K562 (cell line): ENCODE results near the gene PDE8B. TPM values are rescaled to one million over a fixed set of nuclear protein-coding genes. Genes with fewer than 3 reads are reported as not detected.

Experiments
- ATAC-seq: fragments of 200-7000 bp; cut with Tn5 transposase; 3 replicates; pipeline ENCODE4 v1.9.1; 2020; ENCODE audit warnings: moderate library complexity
- BruUV-seq: library from RNA; stranded (reverse); fragments of 400-500 nt; replicated peaks from 2 replicates; lab custom pipeline; 2021; lab: Mats Ljungman, UMichigan
- CTCF ChIA-PET: fragments of 300-600 bp; formaldehyde crosslinking; extraction: SDS; loops from one replicate; lab custom pipeline; 2021; ENCODE audit warnings: low intra/inter-chr PET ratio; lab: Yijun Ruan, JAX
- POLR2A ChIA-PET: fragments of 300-600, 350-650 bp; sonication (Branson Sonifier 250); formaldehyde crosslinking; extraction: SDS; loops from one replicate; lab custom pipeline; 2021; ENCODE audit warnings: antibody characterized with exemption, inconsistent platforms; lab: Yijun Ruan, JAX
- DNase-seq, 4 experiments: peaks; one replicate each; pipeline versions ENCODE4 v3.0.0 to v3.0.0-alpha.2; 2011 to 2018; ENCODE audit warnings: low spot score in 3 of 4, mixed read lengths in 3 of 4; ENCODE audit errors: extremely low read depth in 1 of 4
- FAIRE-seq: peaks from 2 replicates; lab custom pipeline; 2011; peaks lifted over from hg19 to GRCh38; lab: Jason Lieb, UNC
- H2AFZ ChIP-seq: 2 replicates; pipeline ENCODE4 v1.6.0; 2011; ENCODE audit warnings: low read depth, low read length, control low read depth, inconsistent platforms
- H3K27ac ChIP-seq: fragments of 200-600 bp; 3 replicates; pipeline ENCODE4 v1.8.0; 2011; ENCODE audit warnings: low read depth, mild to moderate bottlenecking, control low read depth, inconsistent platforms, low read length, moderate library complexity, mixed read lengths; ENCODE audit errors: extremely low read depth
- H3K27me3 ChIP-seq, 2 experiments: fragments of 300-600 bp in 1 of 2; 2 replicates in 1 of 2; 3 replicates in 1 of 2; pipeline versions ENCODE4 v1.6.0 to v1.8.0; 2011; ENCODE audit warnings: inconsistent platforms in 2 of 2, low read length in 2 of 2, mild to moderate bottlenecking in 1 of 2, mixed read lengths in 1 of 2, moderate library complexity in 1 of 2; ENCODE audit not compliant: control insufficient read depth in 2 of 2, insufficient read depth in 2 of 2
- H3K36me3 ChIP-seq: fragments of 300-600 bp; 3 replicates; pipeline ENCODE4 v1.8.0; 2011; ENCODE audit warnings: mild to moderate bottlenecking, low read length, inconsistent platforms; ENCODE audit not compliant: control insufficient read depth, insufficient read depth
- H3K4me1 ChIP-seq, 2 experiments: fragments of 200-600 bp in 1 of 2; replicated peaks in 1 of 2; 2 replicates in 1 of 2; 3 replicates in 1 of 2; pipeline versions ENCODE4 v1.5.1 to v1.8.0; 2011; ENCODE audit warnings: inconsistent platforms in 2 of 2, low read length in 2 of 2, mild to moderate bottlenecking in 1 of 2, mixed read lengths in 1 of 2, moderate library complexity in 1 of 2; ENCODE audit not compliant: control insufficient read depth in 2 of 2, insufficient read depth in 2 of 2
- H3K4me2 ChIP-seq: 2 replicates; pipeline ENCODE4 v1.6.1; 2011; ENCODE audit warnings: low read length, control low read depth, inconsistent platforms, mixed read lengths; ENCODE audit not compliant: insufficient read depth
- H3K4me3 ChIP-seq: fragments of 200-600 bp; sonication (generic), shearing (Covaris generic); 2 replicates; pipeline ENCODE4 v1.5.1; 2016; ENCODE audit warnings: control low read depth, inconsistent platforms
- H3K79me2 ChIP-seq: fragments of 200-600 bp; 3 replicates; pipeline ENCODE4 v1.8.0; 2011; ENCODE audit warnings: low read length, inconsistent platforms; ENCODE audit not compliant: control insufficient read depth, insufficient read depth
- H3K9ac ChIP-seq, 2 experiments: 2 replicates each; pipeline versions ENCODE4 v1.6.0 to v1.6.1; 2011; ENCODE audit warnings: low read depth in 2 of 2, low read length in 2 of 2, control low read depth in 1 of 2, inconsistent platforms in 1 of 2, mild to moderate bottlenecking in 1 of 2, mixed read lengths in 1 of 2; ENCODE audit not compliant: insufficient read depth in 1 of 2
- H3K9me1 ChIP-seq: one replicate; pipeline ENCODE4 v1.6.0; 2011; ENCODE audit warnings: inconsistent platforms, mild to moderate bottlenecking, low read length, moderate library complexity; ENCODE audit not compliant: control insufficient read depth, insufficient read depth
- H3K9me3 ChIP-seq: replicated peaks from 2 replicates; pipeline ENCODE4 v1.5.1; 2011; ENCODE audit warnings: low read depth, low read length, inconsistent platforms; ENCODE audit not compliant: control insufficient read depth, insufficient read depth
- H4K20me1 ChIP-seq: replicated peaks from 2 replicates; pipeline ENCODE4 v1.6.1; 2011; ENCODE audit warnings: low read length, inconsistent platforms, mixed read lengths; ENCODE audit not compliant: control insufficient read depth, insufficient read depth
- HMG20B ChIP-seq: fragments of 250-450 bp; sonication (Bioruptor Pico); IDR thresholded peaks from 2 replicates; pipeline ENCODE4 v1.5.0; 2021; ENCODE audit warnings: mild to moderate bottlenecking
- NR0B1 ChIP-seq: fragments of 450-650 bp; IDR thresholded peaks from one replicate; pipeline ENCODE4 v1.6.1; 2018; ENCODE audit warnings: mild to moderate bottlenecking, moderate library complexity; ENCODE audit not compliant: partially characterized antibody
- POLR2AphosphoS2 ChIP-seq: IDR thresholded peaks from 2 replicates; pipeline ENCODE4 v1.6.1; 2012; ENCODE audit warnings: low read length, improper control_type of control experiment
- RFX1 ChIP-seq: fragments of 450-650 bp; IDR thresholded peaks from 2 replicates; pipeline ENCODE4 v1.6.1; 2016; ENCODE audit warnings: mild to moderate bottlenecking, moderate library complexity
- XRCC3 ChIP-seq: fragments of 450-650 bp; IDR thresholded peaks from 2 replicates; pipeline ENCODE4 v1.6.1; 2017; ENCODE audit warnings: mild to moderate bottlenecking, moderate library complexity
- ZFP1 ChIP-seq: fragments of 450-650 bp; formaldehyde crosslinking; IDR thresholded peaks from 2 replicates; pipeline ENCODE4 v1.4.0; 2020; ENCODE audit warnings: mild to moderate bottlenecking, mixed read lengths
- ZNF354B ChIP-seq: fragments of 250-450 bp; sonication (Bioruptor Pico); IDR thresholded peaks from 2 replicates; pipeline ENCODE4 v1.4.0; 2020
- WGBS: fragments of 100-300 bp; shearing (Covaris generic); methylation state at CpG from one replicate; pipeline ENCODE4 v1.1.6; 2016; ENCODE audit warnings: low coverage, mixed read lengths; ENCODE audit not compliant: insufficient coverage; ENCODE audit errors: missing lambda C conversion rate; 5-methylcytosine and 5-hydroxymethylcytosine counted together
- in situ Hi-C: fragments of 300-500 bp; cut with MboI; formaldehyde crosslinking; loops from 4 replicates; pipeline ENCODE4 v1.15.0; 2018; ENCODE audit warnings: inconsistent platforms, mixed read lengths
- intact Hi-C: fragments of 100-400 bp; cut with micrococcal nuclease; formaldehyde crosslinking; loops from 2 replicates; pipeline ENCODE4 v1.14.2; 2022
- polyA plus RNA-seq, 8 experiments: library from polyadenylated mRNA; depleted of rRNA in 4 of 8; stranded (reverse) in 5 of 8; unstranded in 3 of 8; fragments of >200 nt; fragmentation: Nextera tagmentation in 2 of 8; fragmentation: Illumina TruSeq in 1 of 8; extraction: Ambion mirVana in 2 of 8; extraction: Trizol in 1 of 8; gene quantifications; 2 replicates each; pipeline versions ENCODE4 v1.2.1 to v1.2.3, GENCODE V29; 2011 to 2014; ENCODE audit warnings: inconsistent platforms in 1 of 8, missing spikeins in 1 of 8
- total RNA-seq, 7 experiments: library from RNA; depleted of rRNA in 6 of 7; stranded (reverse); fragments of >200 nt in 6 of 7; fragmentation: Illumina TruSeq in 2 of 7; extraction: Trizol in 2 of 7; gene quantifications; 2 replicates each; pipeline versions ENCODE4 v1.2.1 to v1.2.3, GENCODE V29; 2011 to 2021; ENCODE audit warnings: low replicate concordance in 1 of 7
- TF ChIP-seq, protein P1 (sequence below): sonication (generic); formaldehyde crosslinking; IDR thresholded peaks from 2 replicates; pipeline ENCODE4 v1.8.0; 2022; ENCODE audit warnings: mild to moderate bottlenecking, missing genetic modification reagents
- TF ChIP-seq, protein P2 (sequence below): fragments of 200-400 bp; formaldehyde crosslinking; IDR thresholded peaks from 2 replicates; pipeline ENCODE4 v1.6.1; 2017; ENCODE audit warnings: mild to moderate bottlenecking, low read depth, low read length, moderate library complexity

PDE8B gene
- total and polyA plus RNA-seq, 9 of the 15 experiments (the other 6 are each of a cell fraction or from before 2014, with no cell fraction given): 0.15 to 0.28 TPM; not detected in 7

GRCh38 chr5:77167063-77167462 lies 43.4 kb upstream of the PDE8B start:
- no peak for FAIRE-seq
- H3K27me3 ChIP-seq: peaks cover 2 to 23% of the 10 kb centered on the region in 2 experiments; a peak in 4 of 5 replicates
- H3K9me1 ChIP-seq: no peaks in the 10 kb centered on the region
- H3K79me2 ChIP-seq: no peaks in the 10 kb centered on the region
- no peak for TF ChIP-seq NR0B1
- TF ChIP-seq, all 486 proteins: peak for 0
- Histone ChIP-seq H3K27ac (no peak overlapping the region), H3K36me3 (no peaks in the 10 kb centered on the region), H2AFZ (no peak overlapping the region), H3K9me3 (no peaks in the 10 kb centered on the region), H3K9ac (no peak overlapping the region), H3K4me3 (no peak overlapping the region), H3K4me1 (peaks cover 4 to 5% of the 10 kb centered on the region in 2 experiments; a peak in 2 of 5 replicates), H4K20me1 (no peaks in the 10 kb centered on the region), H3K4me2 (no peak overlapping the region)
- no TSS peak for BruUV-seq
- no peak for DNase-seq
- in situ Hi-C loops (no loop called here), intact Hi-C loops (no loop called here)
- ATAC-seq: no peak
- ChIA-PET CTCF (no interaction called here), POLR2A (interaction anchor here (0.6 to 0.9 kb wide), 2 partner anchors 14 to 37 kb away, joined by 3 read pairs; no protein-coding TSS in a partner anchor)

- H4K20me1 ChIP-seq: no peaks in the 10 kb centered on the region
- intact Hi-C loops (no loop called here), in situ Hi-C loops (no loop called here)
- WGBS: 3% methylated on average over 4 of the region's 4 CpGs
- no peak overlapping the region for H3K27ac ChIP-seq
- no peaks in the 10 kb centered on the region for H3K9me1 ChIP-seq
- H3K4me1 ChIP-seq: peaks cover 4 to 5% of the 10 kb centered on the region in 2 experiments; a peak in 2 of 5 replicates
- CTCF ChIA-PET: no interaction called here
- no peaks in the 10 kb centered on the region for H3K9me3 ChIP-seq
- FAIRE-seq: no peak
- no TSS peak for BruUV-seq
- no peak for ATAC-seq
- no peaks in the 10 kb centered on the region for H3K36me3 ChIP-seq
- no peaks in the 10 kb centered on the region for H3K79me2 ChIP-seq
- H3K27me3 ChIP-seq: peaks cover 2 to 26% of the 10 kb centered on the region in 2 experiments; a peak in 4 of 5 replicates
- POLR2A ChIA-PET: interaction anchor here (0.6 to 0.9 kb wide), 2 partner anchors 13 to 36 kb away, joined by 3 read pairs; no protein-coding TSS in a partner anchor
- H3K4me3 ChIP-seq: no peak overlapping the region
- no peak for DNase-seq
- no peak overlapping the region for H2AFZ ChIP-seq
- H3K9ac ChIP-seq: no peak overlapping the region
- H3K4me2 ChIP-seq: no peak overlapping the region
- TF ChIP-seq POLR2AphosphoS2 (no peak), HMG20B (CRISPR knock-in tag) (no peak), XRCC3 (no peak), RFX1 (no peak), ZNF354B (no peak), ZFP1 (CRISPR knock-in tag) (no peak)
- TF ChIP-seq, protein P1, sequence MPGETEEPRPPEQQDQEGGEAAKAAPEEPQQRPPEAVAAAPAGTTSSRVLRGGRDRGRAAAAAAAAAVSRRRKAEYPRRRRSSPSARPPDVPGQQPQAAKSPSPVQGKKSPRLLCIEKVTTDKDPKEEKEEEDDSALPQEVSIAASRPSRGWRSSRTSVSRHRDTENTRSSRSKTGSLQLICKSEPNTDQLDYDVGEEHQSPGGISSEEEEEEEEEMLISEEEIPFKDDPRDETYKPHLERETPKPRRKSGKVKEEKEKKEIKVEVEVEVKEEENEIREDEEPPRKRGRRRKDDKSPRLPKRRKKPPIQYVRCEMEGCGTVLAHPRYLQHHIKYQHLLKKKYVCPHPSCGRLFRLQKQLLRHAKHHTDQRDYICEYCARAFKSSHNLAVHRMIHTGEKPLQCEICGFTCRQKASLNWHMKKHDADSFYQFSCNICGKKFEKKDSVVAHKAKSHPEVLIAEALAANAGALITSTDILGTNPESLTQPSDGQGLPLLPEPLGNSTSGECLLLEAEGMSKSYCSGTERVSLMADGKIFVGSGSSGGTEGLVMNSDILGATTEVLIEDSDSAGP: no peak
- TF ChIP-seq, protein P2, sequence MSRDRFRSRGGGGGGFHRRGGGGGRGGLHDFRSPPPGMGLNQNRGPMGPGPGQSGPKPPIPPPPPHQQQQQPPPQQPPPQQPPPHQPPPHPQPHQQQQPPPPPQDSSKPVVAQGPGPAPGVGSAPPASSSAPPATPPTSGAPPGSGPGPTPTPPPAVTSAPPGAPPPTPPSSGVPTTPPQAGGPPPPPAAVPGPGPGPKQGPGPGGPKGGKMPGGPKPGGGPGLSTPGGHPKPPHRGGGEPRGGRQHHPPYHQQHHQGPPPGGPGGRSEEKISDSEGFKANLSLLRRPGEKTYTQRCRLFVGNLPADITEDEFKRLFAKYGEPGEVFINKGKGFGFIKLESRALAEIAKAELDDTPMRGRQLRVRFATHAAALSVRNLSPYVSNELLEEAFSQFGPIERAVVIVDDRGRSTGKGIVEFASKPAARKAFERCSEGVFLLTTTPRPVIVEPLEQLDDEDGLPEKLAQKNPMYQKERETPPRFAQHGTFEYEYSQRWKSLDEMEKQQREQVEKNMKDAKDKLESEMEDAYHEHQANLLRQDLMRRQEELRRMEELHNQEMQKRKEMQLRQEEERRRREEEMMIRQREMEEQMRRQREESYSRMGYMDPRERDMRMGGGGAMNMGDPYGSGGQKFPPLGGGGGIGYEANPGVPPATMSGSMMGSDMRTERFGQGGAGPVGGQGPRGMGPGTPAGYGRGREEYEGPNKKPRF: no peak
These were observed 42.8 kb upstream of the PDE8B start for GRCh38 chr5:77167695-77168121.
